GM18873 (cell line): Measurements from ENCODE around the gene TUT1.
"Not testable (repeated sequence)": the region's sequence is repeated elsewhere in the genome, so short reads cannot be mapped to it uniquely, and the experiment has no call there.

Source experiments
- ATAC-seq: cut with Tn5 transposase; IDR thresholded peaks from one replicate; pipeline ENCODE4 v1.9.1; 2021; ENCODE audit warnings: mild to moderate bottlenecking, moderate library complexity, moderate number of reproducible peaks; ENCODE audit not compliant: unreplicated experiment, low FRiP score

The TUT1 gene

DNA sequence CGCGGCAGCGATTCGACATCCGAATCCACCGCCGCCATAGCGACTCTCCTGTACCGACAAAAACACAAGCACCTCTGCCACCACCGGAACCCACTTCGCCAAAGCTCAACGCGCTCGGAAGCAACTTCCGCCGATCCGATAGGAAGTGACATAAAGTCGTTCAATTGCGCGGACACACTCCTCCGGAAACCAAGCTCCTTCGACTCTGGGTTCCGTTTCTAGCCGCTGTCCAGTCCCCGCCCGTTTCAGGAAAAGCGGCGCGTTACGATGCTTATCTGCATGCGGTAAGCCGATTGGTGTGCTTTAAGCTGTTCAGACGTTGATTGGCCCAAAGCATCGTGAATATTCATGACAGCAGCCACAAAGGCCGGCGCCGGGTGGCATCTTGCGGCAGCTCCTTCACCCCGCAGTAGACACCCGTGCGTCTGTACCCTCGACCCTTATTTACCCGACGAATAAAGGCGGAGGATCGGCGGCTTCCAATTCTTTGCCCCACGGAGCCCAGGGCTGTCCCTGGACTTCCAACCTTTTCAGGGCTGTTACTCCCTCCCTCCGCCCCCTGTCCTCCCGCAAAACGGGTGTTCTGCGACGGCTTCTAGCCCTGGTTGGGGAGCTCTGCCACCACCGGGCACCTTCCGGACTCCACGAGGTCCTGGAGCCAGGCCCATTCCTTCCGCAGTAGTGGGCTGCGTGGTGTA is at the start of gene TUT1:
TUT1 (minus strand) TSS at position 76 of the 698 bp plus-strand sequence; CDS start at position 38, 38 bp downstream.
- peak; percentile 78 for ATAC-seq

GRCh38 chr11:62632492-62632891 is 41.2 kb upstream of the TUT1 start:
- ATAC-seq, result no peak

DNA sequence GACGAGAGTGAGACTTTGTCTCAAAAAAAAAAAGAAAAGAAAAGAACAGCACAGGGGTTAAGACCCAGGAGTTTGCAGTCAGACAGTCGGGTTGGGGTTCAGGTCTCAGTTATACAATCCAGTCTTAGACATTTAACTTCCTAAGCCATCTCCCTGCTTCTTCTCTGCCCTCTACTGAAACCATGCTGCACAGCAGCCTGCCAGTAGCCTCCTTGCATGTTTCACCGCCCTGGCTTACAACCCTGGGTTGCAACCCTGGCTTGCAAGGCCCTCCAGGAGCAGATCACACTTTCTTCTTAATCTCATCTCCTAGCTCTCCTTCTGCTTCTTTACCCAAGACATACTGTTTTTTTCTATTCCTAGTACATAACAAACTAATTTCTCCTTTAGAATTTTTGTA is 36.4 kb upstream of the TUT1 start:
- no peak for ATAC-seq

- ATAC-seq, result no peak
Observed at GRCh38 chr11:62622476-62623089, 31.3 kb upstream of the TUT1 start.

DNA sequence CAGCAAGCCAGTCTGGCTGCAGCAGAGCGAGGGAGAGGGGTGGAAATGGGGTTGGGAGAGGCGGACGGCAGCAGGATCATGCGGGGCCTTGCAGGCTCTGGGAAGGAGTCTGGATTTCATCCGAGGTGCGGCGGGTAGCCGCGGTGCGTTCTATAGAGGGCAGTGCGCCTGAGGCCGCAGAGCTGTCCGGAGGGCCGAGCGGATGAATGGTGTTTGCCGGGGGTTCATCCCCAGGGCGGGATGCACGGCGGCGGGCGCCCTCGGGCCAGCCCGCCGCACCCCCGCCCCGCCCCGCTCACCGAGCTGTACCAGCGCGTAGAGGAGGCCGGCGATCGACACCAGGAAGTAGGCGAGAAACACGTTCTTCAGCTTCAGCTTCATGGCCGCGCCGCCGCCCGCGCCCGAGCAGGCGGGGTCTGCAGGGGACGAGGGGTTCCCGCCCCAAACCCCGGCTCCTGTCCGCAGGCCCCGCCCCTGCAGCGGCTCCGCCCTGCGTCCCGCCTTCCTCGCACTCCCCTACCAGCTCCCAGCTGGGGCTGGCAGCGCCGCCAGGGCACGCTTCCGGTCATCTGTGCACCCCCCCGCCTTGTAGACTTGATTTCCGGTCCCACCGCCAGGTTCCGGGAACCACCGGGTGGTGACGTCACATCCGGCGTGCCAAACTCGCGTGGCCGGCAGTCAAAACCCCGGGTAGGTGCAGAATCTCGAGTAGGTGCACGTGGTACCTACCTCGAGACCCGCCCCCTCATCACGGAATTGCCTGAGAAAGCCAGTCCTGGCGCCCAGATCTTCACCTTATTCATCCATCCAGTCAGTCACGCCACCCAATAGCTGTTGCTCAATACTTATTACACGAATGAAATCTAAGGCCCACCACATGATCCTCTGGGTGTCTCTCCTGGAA is 30.5 kb upstream of the TUT1 start, which contains the start of gene B3GAT3:
B3GAT3 (minus strand) TSS at position 420 of the 904 bp plus-strand sequence; CDS start at position 381, 39 bp downstream.
- peak; percentile 81 for ATAC-seq

DNA sequence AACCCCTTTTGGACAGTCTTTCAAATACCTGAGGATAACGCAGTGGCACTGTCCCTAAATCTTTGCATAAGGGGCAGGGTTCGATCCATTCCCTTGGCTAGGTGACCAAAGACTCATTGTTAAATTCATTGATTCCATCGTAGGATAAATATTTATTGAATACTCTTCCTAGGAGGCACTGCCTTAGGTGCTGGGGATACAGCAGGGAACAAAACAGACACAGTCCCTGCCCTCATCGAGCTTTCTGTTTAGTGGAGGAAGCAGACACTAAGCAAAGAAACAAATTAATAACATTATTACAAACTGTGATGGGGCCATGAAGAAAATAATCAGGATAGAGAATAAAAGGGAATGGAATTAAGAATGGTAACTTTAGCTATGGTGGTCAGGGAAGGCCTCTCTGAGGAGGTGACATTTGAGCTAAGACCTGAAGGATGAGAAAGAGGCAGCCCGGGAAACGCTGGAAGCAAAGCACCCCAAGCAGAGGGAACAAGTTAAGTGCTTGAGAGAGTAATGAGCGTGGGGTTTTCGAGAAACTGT is 29.8 kb upstream of the TUT1 start:
- ATAC-seq, result no peak

DNA sequence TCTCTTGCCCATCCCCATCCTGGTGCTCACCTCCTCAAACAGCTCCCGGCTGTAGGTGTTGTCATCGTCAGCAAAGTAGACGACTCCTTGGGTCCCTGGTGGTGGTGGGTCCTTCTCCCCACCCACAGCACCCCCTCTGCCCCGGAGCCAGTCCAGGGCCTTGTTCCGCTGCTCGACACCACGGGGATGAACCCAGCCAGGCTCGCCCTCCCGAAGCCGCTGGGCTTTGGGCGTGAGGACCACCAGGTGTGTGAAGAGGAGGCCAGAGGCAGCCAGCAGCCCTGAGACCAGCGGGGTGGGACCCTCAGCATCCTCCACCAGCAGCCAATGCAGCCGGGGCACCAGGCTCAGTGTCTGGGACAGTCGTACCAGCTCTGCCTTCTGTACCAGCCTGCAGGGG is 25.6 kb upstream of the TUT1 start:
- ATAC-seq, result not testable (repeated sequence)

- no peak for ATAC-seq
Observed at GRCh38 chr11:62615521-62615920, 24.2 kb upstream of the TUT1 start.

DNA sequence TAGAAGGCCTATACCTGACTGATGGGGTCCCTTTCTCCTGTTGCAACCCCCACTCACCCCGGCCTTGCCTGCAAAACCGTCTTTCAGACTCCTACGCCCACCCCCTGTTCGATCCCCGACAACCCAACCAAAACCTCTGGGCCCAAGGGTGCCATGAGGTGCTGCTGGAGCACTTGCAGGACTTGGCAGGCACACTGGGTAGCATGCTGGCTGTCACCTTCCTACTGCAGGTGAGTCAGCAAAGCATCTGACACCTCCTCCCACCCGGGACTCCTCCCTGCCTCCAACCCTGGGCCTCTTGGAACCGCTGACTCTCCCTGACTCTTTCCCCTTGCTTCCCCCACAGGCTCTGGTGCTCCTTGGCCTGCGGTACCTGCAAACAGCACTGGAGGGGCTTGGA is 23.0 kb upstream of the TUT1 start:
- no peak for ATAC-seq

DNA sequence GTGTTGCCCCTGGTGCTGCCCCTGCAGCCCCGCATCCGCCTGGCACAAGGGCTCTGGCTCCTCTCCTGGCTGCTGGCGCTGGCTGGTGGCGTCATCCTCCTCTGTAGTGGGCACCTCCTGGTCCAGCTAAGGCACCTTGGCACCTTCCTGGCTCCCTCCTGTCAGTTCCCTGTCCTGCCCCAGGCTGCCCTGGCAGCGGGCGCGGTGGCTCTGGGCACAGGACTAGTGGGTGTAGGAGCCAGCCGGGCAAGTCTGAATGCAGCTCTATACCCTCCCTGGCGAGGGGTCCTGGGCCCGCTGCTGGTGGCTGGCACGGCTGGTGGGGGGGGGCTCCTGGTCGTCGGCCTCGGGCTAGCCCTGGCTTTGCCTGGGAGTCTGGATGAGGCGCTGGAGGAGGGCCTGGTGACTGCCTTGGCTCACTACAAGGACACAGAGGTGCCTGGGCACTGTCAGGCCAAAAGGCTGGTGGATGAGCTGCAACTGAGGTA is 22.0 kb upstream of the TUT1 start:
- no peak for ATAC-seq

DNA sequence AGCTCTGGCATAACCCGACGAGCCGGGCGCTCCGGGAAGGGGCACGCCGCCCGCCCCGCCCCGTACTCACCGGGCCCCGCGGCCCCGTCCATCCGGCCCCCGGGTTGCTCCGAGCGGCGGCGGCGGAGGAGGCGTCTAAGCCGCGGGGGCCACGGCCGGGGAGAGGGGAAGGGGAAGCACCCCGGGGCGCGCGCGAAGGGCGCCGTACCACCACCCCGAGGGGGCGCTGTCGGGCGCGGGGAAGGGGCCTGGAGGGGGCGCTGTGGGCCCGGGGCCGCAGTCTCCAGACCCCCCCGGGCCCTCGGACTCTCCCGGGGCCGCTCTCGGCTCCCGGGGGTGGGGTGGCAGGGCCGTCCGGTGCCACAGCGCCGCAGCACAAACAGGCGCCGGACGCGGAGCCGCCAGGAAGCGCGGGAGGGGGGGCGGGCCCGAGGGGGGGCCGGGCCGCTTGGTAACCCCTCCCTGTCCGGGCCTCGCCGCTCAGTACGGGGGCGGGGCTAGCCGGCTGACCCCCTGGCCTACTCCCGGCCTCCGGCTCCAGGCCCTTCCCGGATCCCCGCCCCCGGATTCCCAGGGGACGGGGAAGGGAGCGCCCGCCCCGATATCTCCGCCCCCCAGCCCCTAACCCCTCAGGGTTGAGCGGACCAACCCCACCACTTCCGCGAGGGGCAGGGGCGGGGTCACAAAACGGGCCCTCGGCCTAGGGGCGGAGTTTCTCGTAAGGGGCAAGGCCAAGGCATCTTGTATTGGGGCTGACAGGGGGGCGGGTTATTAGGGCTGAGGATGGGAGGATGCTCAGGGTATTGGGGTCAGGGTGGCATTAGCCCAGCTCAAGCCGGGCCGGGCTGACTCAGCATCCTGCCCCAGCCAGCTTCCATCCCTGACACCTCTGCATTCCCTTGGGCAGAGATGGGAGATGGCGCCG is 21.3 kb upstream of the TUT1 start, which contains the start of the genes EML3 and ROM1:
EML3 (minus strand) TSS at position 410 of the 925 bp plus-strand sequence; CDS start at position 92, 318 bp downstream.
ROM1 (plus strand) TSS at position 892 of the 925 bp plus-strand sequence; CDS start at position 917, 25 bp downstream.
- peak; percentile 41 for ATAC-seq

- ATAC-seq, result peak; percentile 9
Observed at GRCh38 chr11:62611705-62612365, 20.5 kb upstream of the TUT1 start.

DNA sequence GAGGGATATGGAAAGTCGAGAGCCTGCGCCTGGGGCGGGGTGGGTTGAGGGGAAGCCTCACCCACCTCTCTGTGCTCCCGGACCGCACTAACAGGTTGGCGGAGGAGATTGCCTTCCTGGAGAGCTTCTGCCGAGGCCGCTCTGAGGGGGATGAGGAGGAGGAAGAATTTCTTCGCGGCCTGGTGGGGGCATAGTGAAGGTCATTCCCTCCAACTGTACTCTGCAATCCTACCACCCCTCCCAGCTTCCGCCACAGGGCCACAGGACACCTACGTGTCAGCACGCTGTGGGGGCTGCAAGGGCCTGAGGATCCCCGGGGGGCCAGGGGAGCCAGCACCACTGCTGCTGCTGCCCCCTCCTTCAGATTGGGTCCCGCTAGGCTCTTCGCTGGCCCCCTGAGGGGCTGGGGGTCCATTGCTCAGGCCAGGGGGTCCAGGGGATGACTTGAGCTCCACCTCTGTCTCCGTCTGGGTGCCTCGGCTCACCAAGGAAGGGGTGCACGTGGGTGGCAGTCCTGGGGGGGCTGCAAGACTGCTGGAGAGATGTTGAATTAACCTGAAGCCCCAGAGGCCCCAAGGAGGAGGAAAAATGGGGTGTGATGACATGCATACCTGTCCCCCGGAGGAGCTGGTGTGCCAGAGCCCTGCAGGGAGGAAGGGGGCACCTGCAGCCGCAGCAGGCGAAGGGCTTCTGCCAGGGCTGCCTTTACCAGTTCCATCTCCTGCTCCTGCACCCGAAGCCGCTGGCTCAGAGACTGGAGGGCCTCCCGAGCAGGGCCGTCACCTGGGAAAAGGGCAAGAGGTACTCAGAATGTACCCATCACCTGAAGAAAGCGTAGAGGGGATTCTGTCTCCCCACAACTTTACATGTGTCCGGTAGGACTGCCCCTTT is 19.7 kb upstream of the TUT1 start:
- no peak for ATAC-seq

GRCh38 chr11:62610403-62610802 is 19.1 kb upstream of the TUT1 start:
- no peak for ATAC-seq

GRCh38 chr11:62608776-62609175 is 17.5 kb upstream of the TUT1 start:
- ATAC-seq, result no peak

DNA sequence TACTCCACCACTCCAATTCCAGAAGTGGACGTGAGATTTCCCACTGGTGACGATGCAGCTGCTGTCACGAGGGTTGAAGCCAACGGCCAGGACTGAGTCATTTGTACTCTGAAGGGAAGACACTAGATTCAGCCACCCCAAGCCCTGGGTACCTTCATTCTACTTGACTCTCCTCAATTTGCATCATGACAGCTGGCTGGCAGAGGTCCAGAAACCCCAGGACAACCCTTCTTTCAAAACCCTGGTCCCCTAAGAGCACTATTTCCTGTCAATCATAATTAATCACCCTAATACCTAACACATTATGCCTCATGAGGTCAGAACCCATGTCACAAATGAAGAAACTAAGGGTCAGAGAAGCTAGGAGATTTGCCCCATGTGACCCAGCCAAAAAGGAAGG is 16.4 kb upstream of the TUT1 start:
- no peak for ATAC-seq

- no peak for ATAC-seq
Observed at GRCh38 chr11:62605902-62606301, 14.6 kb upstream of the TUT1 start.

DNA sequence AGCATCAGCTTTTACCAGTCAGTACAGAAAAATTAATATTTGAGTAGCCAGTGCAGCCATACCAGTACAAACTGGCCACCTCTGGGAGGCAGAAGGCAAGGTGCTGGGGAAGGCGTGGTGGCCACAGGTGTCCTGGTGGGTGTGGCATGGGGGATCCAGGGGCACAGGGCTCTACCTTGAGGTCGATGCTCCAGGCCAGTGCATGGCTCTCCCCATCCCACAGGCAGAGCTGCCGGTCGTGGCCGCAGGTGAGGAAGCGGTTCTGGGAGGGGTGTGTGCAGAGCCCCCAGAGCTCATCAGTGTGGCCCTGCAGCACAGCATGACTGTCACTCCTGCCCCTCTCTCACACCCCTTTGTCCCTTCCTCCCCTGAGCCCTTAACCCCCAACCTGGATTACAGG is 14.1 kb upstream of the TUT1 start:
- ATAC-seq, result no peak
